Measurements from ENCODE around the gene NIBAN1.

- no peak for TF ChIP-seq POLR2A (IDR thresholded peaks at IDR 0.05)
- TF ChIP-seq, protein P1, sequence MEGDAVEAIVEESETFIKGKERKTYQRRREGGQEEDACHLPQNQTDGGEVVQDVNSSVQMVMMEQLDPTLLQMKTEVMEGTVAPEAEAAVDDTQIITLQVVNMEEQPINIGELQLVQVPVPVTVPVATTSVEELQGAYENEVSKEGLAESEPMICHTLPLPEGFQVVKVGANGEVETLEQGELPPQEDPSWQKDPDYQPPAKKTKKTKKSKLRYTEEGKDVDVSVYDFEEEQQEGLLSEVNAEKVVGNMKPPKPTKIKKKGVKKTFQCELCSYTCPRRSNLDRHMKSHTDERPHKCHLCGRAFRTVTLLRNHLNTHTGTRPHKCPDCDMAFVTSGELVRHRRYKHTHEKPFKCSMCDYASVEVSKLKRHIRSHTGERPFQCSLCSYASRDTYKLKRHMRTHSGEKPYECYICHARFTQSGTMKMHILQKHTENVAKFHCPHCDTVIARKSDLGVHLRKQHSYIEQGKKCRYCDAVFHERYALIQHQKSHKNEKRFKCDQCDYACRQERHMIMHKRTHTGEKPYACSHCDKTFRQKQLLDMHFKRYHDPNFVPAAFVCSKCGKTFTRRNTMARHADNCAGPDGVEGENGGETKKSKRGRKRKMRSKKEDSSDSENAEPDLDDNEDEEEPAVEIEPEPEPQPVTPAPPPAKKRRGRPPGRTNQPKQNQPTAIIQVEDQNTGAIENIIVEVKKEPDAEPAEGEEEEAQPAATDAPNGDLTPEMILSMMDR (IDR thresholded peaks at IDR 0.05): no peak
Observed at GRCh38 chr1:185015631-185016030, 41.3 kb upstream of the NIBAN1 start.
